Breast epithelium (tissue), 3 donors: ENCODE results near the gene ANGPTL2.

Experiments
- POLR2A ChIP-seq: fragments of 450-650 bp; IDR thresholded peaks from one replicate; pipeline ENCODE4 v1.6.1; 2016; ENCODE audit warnings: antibody characterized with exemption, mild to moderate bottlenecking, moderate library complexity
- POLR2AphosphoS5 ChIP-seq, 3 donors: sonication (generic); formaldehyde crosslinking; IDR thresholded peaks; one replicate each; pipeline ENCODE4 v1.6.1; 2017; ENCODE audit warnings: antibody characterized with exemption in 3 of 3
- TF ChIP-seq, protein P1 (sequence below), 3 donors: fragments of 450-650 bp; IDR thresholded peaks; one replicate each; pipeline ENCODE4 v1.5.1; 2016 to 2017; ENCODE audit warnings: antibody characterized with exemption in 3 of 3, mild to moderate bottlenecking in 3 of 3, moderate library complexity in 3 of 3

DNA sequence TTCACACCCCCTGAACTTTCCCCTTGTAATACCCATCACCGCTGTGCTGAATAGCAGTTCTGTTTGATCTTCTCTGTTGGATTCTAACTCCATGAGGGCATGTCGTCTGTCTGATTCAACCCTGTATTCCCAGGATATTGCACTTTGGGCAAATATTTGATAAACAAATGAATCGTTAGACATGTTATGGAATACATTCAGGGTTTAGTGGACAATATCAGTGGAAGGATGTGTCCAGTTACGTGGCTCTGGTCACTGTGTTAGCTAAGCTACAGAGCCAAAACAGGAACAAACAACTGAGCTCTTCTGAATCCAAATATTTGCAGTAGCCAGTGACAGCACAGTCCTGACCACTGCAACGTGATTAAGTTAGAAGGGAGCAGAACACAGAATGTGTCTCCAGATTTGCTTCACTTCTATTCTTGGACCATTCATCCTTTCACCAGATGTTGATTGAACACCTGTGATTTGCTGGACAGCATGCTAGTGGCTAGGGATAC lies 13.2 kb downstream of the ANGPTL2 start:
- TF ChIP-seq, protein P1, sequence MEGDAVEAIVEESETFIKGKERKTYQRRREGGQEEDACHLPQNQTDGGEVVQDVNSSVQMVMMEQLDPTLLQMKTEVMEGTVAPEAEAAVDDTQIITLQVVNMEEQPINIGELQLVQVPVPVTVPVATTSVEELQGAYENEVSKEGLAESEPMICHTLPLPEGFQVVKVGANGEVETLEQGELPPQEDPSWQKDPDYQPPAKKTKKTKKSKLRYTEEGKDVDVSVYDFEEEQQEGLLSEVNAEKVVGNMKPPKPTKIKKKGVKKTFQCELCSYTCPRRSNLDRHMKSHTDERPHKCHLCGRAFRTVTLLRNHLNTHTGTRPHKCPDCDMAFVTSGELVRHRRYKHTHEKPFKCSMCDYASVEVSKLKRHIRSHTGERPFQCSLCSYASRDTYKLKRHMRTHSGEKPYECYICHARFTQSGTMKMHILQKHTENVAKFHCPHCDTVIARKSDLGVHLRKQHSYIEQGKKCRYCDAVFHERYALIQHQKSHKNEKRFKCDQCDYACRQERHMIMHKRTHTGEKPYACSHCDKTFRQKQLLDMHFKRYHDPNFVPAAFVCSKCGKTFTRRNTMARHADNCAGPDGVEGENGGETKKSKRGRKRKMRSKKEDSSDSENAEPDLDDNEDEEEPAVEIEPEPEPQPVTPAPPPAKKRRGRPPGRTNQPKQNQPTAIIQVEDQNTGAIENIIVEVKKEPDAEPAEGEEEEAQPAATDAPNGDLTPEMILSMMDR (IDR thresholded peaks at IDR 0.05): no peak
- TF ChIP-seq POLR2A (no peak), POLR2AphosphoS5 (IDR thresholded peaks at IDR 0.05) (no peak)
